SK-N-SH treated with all-trans-retinoic acid at 6 μM for 48 hours (cell line): ENCODE data around the gene XPC.

Experiments used
- CREB5 ChIP-seq: fragments of 250-450 bp; sonication (Bioruptor Pico); IDR thresholded peaks from 2 replicates; pipeline ENCODE4 v1.5.1; 2020; ENCODE audit warnings: low read depth, mild to moderate bottlenecking, moderate library complexity
- OSR1 ChIP-seq: fragments of 250-450 bp; sonication (Bioruptor Pico); IDR thresholded peaks from 2 replicates; pipeline ENCODE4 v1.8.0; 2022; ENCODE audit warnings: moderate library complexity, mild to moderate bottlenecking, inconsistent platforms
- ZFP3 ChIP-seq: fragments of 250-450 bp; sonication (Bioruptor Pico); IDR thresholded peaks from 2 replicates; pipeline ENCODE4 v1.5.0; 2020; ENCODE audit warnings: mild to moderate bottlenecking, moderate library complexity
- ZNF70 ChIP-seq: fragments of 450-650 bp; formaldehyde crosslinking; IDR thresholded peaks from 2 replicates; pipeline ENCODE4 v1.5.0; 2020; ENCODE audit warnings: mild to moderate bottlenecking, moderate library complexity

- TF ChIP-seq ZNF70 (CRISPR knock-in tag) (no peak), OSR1 (no peak), ZFP3 (no peak), CREB5 (CRISPR knock-in tag) (no peak)
These were observed 49.7 kb downstream of the XPC start for GRCh38 chr3:14128724-14129123.
